PC-9 (cell line): Measurements from ENCODE around the gene RGS6. TPM values are rescaled to one million over a fixed set of nuclear protein-coding genes. Genes with fewer than 3 reads are reported as not detected.

ENCODE experiments used
- BruUV-seq: library from RNA; stranded (reverse); fragments of 400-500 nt; replicated peaks from 2 replicates; lab custom pipeline; 2021; lab: Mats Ljungman, UMichigan
- CTCF ChIA-PET: fragments of 300-600 bp; sonication (Branson Sonifier 250); formaldehyde crosslinking; loops from one replicate; lab custom pipeline; 2022; ENCODE audit warnings: antibody characterized with exemption; lab: Charles Lee
- POLR2A ChIA-PET: fragments of 300-600 bp; sonication (Branson Sonifier 250); formaldehyde crosslinking; loops from one replicate; lab custom pipeline; 2022; ENCODE audit warnings: antibody characterized with exemption; ENCODE audit not compliant: unreplicated experiment; lab: Charles Lee
- DNase-seq, 2 experiments: peaks; one replicate each; pipeline versions ENCODE4 v3.0.0 to v3.0.0-alpha.2; 2015 to 2022; ENCODE audit warnings: mixed read lengths in 1 of 2
- H2AFZ ChIP-seq: fragments of 200-600 bp; sonication (generic); 2 replicates; pipeline ENCODE4 v1.8.1; 2017; ENCODE audit warnings: antibody characterized with exemption
- H3F3A ChIP-seq: fragments of 200-600 bp; sonication (generic); 2 replicates; pipeline ENCODE4 v1.8.1; 2017; ENCODE audit warnings: antibody characterized with exemption, mild to moderate bottlenecking, low read depth; ENCODE audit not compliant: insufficient read depth
- H3K27ac ChIP-seq: fragments of 200-600 bp; sonication (generic); 2 replicates; pipeline ENCODE4 v1.6.1; 2016; ENCODE audit warnings: mixed run types
- H3K27me3 ChIP-seq: fragments of 200-600 bp; sonication (generic); 2 replicates; pipeline ENCODE4 v1.6.1; 2016; ENCODE audit warnings: low read depth, mixed run types; ENCODE audit not compliant: insufficient read depth
- H3K36me3 ChIP-seq: fragments of 200-600 bp; sonication (generic); 2 replicates; pipeline ENCODE4 v1.6.1; 2016; ENCODE audit warnings: low read depth, mixed run types
- H3K4me1 ChIP-seq: fragments of 200-600 bp; sonication (generic); replicated peaks from 2 replicates; pipeline ENCODE4 v1.6.1; 2016; ENCODE audit warnings: mixed run types; ENCODE audit not compliant: insufficient read depth
- H3K4me2 ChIP-seq: fragments of 200-600 bp; sonication (generic); 2 replicates; pipeline ENCODE4 v1.6.1; 2017; ENCODE audit warnings: mixed run types
- H3K4me3 ChIP-seq: fragments of 200-600 bp; sonication (generic); 2 replicates; pipeline ENCODE4 v1.6.1; 2016; ENCODE audit warnings: mixed run types
- H3K79me2 ChIP-seq: fragments of 200-600 bp; sonication (generic); 2 replicates; pipeline ENCODE4 v1.6.1; 2017; ENCODE audit warnings: low read depth, mixed run types
- H3K9me2 ChIP-seq: fragments of 200-600 bp; sonication (generic); 2 replicates; pipeline ENCODE4 v1.8.1; 2017; ENCODE audit warnings: mild to moderate bottlenecking; ENCODE audit not compliant: insufficient read depth
- H3K9me3 ChIP-seq: fragments of 200-600 bp; sonication (generic); 2 replicates; pipeline ENCODE4 v1.8.1; 2016; ENCODE audit warnings: low read depth; ENCODE audit not compliant: insufficient read depth
- H4K20me1 ChIP-seq: fragments of 200-600 bp; sonication (generic); 2 replicates; pipeline ENCODE4 v1.8.1; 2017; ENCODE audit not compliant: insufficient read depth
- CTCF ChIP-seq: fragments of 200-600 bp; sonication (generic); conservative IDR thresholded peaks from 2 replicates; pipeline ENCODE4 v1.6.1; 2017; ENCODE audit warnings: mixed run types, antibody characterized with exemption, mild to moderate bottlenecking, moderate library complexity
- EZH2 ChIP-seq: fragments of 200-600 bp; sonication (generic); IDR thresholded peaks from 2 replicates; pipeline ENCODE4 v1.8.0; 2017; ENCODE audit warnings: antibody characterized with exemption, low read depth
- intact Hi-C: fragments of 100-400 bp; cut with micrococcal nuclease; formaldehyde crosslinking; loops from one replicate; pipeline ENCODE4 v1.10.0; 2022; ENCODE audit not compliant: unreplicated experiment
- total RNA-seq: library from RNA; stranded (reverse); gene quantifications from 2 replicates; pipeline ENCODE4 v1.2.3, GENCODE V29; 2021

RGS6 gene
- total RNA-seq, 1 experiment from 2014 or later: not detected

- no peaks in the 10 kb centered on the region for H3K9me3 ChIP-seq
- H3K79me2 ChIP-seq: no peaks in the 10 kb centered on the region
- intact Hi-C loops: no loop called here
- H3K4me3 ChIP-seq: no peak overlapping the region
- no peaks in the 10 kb centered on the region for H4K20me1 ChIP-seq
- no peak overlapping the region for H3K27ac ChIP-seq
- TF ChIP-seq EZH2: no peak
- TF ChIP-seq CTCF: no peak
- H3K4me2 ChIP-seq: no peak overlapping the region
- no peaks in the 10 kb centered on the region for H3F3A ChIP-seq
- no peak overlapping the region for H2AFZ ChIP-seq
- H3K36me3 ChIP-seq: no peaks in the 10 kb centered on the region
- DNase-seq: no peak
- no peaks in the 10 kb centered on the region for H3K9me2 ChIP-seq
- no TSS peak for BruUV-seq
- CTCF ChIA-PET: no interaction called here
- no peaks in the 10 kb centered on the region for H3K4me1 ChIP-seq
- peaks cover 4% of the 10 kb centered on the region; the same call in 1 of the 2 replicates for H3K27me3 ChIP-seq
- POLR2A ChIA-PET: no interaction called here
Observed at GRCh38 chr14:71970272-71970671, 38.0 kb downstream of the RGS6 start.

GRCh38 chr14:71985538-71986189 lies 53.4 kb downstream of the RGS6 start:
- H4K20me1 ChIP-seq: no peaks in the 10 kb centered on the region
- no peaks in the 10 kb centered on the region for H3K9me3 ChIP-seq
- peaks cover 19% of the 10 kb centered on the region; the same call in 1 of the 2 replicates for H3K27me3 ChIP-seq
- no peaks in the 10 kb centered on the region for H3F3A ChIP-seq
- no TSS peak for BruUV-seq
- no peaks in the 10 kb centered on the region for H3K4me1 ChIP-seq
- intact Hi-C loops: no loop called here
- DNase-seq: no peak
- ChIA-PET CTCF (no interaction called here), POLR2A (no interaction called here)
- no peak overlapping the region for H3K27ac ChIP-seq
- no peak overlapping the region for H3K4me2 ChIP-seq
- H2AFZ ChIP-seq: no peak overlapping the region
- H3K4me3 ChIP-seq: no peak overlapping the region
- no peaks in the 10 kb centered on the region for H3K36me3 ChIP-seq
- no peaks in the 10 kb centered on the region for H3K79me2 ChIP-seq
- no peaks in the 10 kb centered on the region for H3K9me2 ChIP-seq
- TF ChIP-seq EZH2: no peak
- no peak for TF ChIP-seq CTCF

- H3K36me3 ChIP-seq: no peaks in the 10 kb centered on the region
- H4K20me1 ChIP-seq: no peaks in the 10 kb centered on the region
- ChIA-PET CTCF (no interaction called here), POLR2A (no interaction called here)
- H3K4me1 ChIP-seq: no peaks in the 10 kb centered on the region
- no peaks in the 10 kb centered on the region for H3K9me3 ChIP-seq
- H3K27me3 ChIP-seq: peaks cover 21% of the 10 kb centered on the region; the same call in 1 of the 2 replicates
- no peak overlapping the region for H3K4me2 ChIP-seq
- no TSS peak for BruUV-seq
- no peaks in the 10 kb centered on the region for H3F3A ChIP-seq
- no peak overlapping the region for H3K27ac ChIP-seq
- no peak for TF ChIP-seq EZH2
- no peaks in the 10 kb centered on the region for H3K79me2 ChIP-seq
- no peak for DNase-seq
- no peak overlapping the region for H2AFZ ChIP-seq
- no peak overlapping the region for H3K4me3 ChIP-seq
- intact Hi-C loops: no loop called here
- H3K9me2 ChIP-seq: no peaks in the 10 kb centered on the region
Observed at GRCh38 chr14:71988476-71988875, 56.2 kb downstream of the RGS6 start.
